HG03108 (cell line): ENCODE measurements around the gene PCNX3.
"Not testable (repeated sequence)": the region's sequence is repeated elsewhere in the genome, so short reads cannot be mapped to it uniquely, and the experiment has no call there.

ENCODE experiments used
- ATAC-seq: cut with Tn5 transposase; IDR thresholded peaks from one replicate; pipeline ENCODE4 v1.9.1; 2021; ENCODE audit warnings: moderate library complexity; ENCODE audit not compliant: unreplicated experiment

The PCNX3 gene

GRCh38 chr11:65652511-65653228 is 37.1 kb downstream of the PCNX3 start:
- ATAC-seq = peak; percentile 62

- no peak for ATAC-seq
Observed at GRCh38 chr11:65653229-65654225, 38.0 kb downstream of the PCNX3 start.

GRCh38 chr11:65654375-65655349 is 39.1 kb downstream of the PCNX3 start:
- ATAC-seq = no peak

GRCh38 chr11:65655570-65656332 is 40.2 kb downstream of the PCNX3 start:
- no peak for ATAC-seq

GRCh38 chr11:65657426-65657825 is 41.9 kb downstream of the PCNX3 start:
- ATAC-seq = no peak

- no peak for ATAC-seq
Observed at GRCh38 chr11:65658174-65659021, 42.8 kb downstream of the PCNX3 start.

GRCh38 chr11:65660038-65660437 is 44.5 kb downstream of the PCNX3 start:
- no peak for ATAC-seq

- not testable (repeated sequence) for ATAC-seq
Observed at GRCh38 chr11:65660908-65661307, 45.3 kb downstream of the PCNX3 start.

GRCh38 chr11:65661599-65662246 is 46.1 kb downstream of the PCNX3 start:
- no peak for ATAC-seq

- no peak for ATAC-seq
Observed at GRCh38 chr11:65662247-65662798, 46.7 kb downstream of the PCNX3 start.

- peak; percentile 79 for ATAC-seq
Observed at GRCh38 chr11:65662799-65663638, 47.4 kb downstream of the PCNX3 start, which contains the start of gene RELA. RELA (minus strand) TSS chr11:65662916; CDS start chr11:65662832, 84 bp downstream.

GRCh38 chr11:65663639-65664200 is 48.1 kb downstream of the PCNX3 start:
- ATAC-seq = peak; percentile 16

GRCh38 chr11:65672180-65672860 is 56.7 kb downstream of the PCNX3 start:
- ATAC-seq = no peak

GRCh38 chr11:65672982-65673381 is 57.4 kb downstream of the PCNX3 start:
- no peak for ATAC-seq

- no peak for ATAC-seq
Observed at GRCh38 chr11:65680192-65680743, 64.7 kb downstream of the PCNX3 start.

GRCh38 chr11:65683480-65683879 is 67.9 kb downstream of the PCNX3 start:
- ATAC-seq = not testable (repeated sequence)
